Measurements from ENCODE around the gene CNOT3. TPM values are rescaled to one million over a fixed set of nuclear protein-coding genes. Genes with fewer than 3 reads are reported as not detected.

Gene CNOT3
- total RNA-seq, 2 donors from 2014 or later: 84.5 to 107 TPM

- H3K4me3 Mint-ChIP-seq: no peak overlapping the region
- DNase-seq: no peak
- H3K9me3 Mint-ChIP-seq: no peaks in the 10 kb centered on the region
- peaks cover 47% of the 10 kb centered on the region for H3K4me1 Mint-ChIP-seq (ENCODE audit: low read depth)
- ATAC-seq (replicated peaks in 1 of 2): no peak
- H3K36me3 Mint-ChIP-seq (ENCODE audit: insufficient read depth in 2 of 2): peaks cover 6 to 12% of the 10 kb centered on the region in 2 donors
- no peaks in the 10 kb centered on the region for H3K27me3 Mint-ChIP-seq (ENCODE audit: low read depth)
- no peak overlapping the region for H3K27ac Mint-ChIP-seq
These were observed 30.8 kb upstream of the CNOT3 start for GRCh38 chr19:54106716-54107115.

GRCh38 chr19:54107876-54108490 lies 29.6 kb upstream of the CNOT3 start:
- no peaks in the 10 kb centered on the region for H3K27me3 Mint-ChIP-seq (ENCODE audit: low read depth)
- DNase-seq (no peak), ATAC-seq (replicated peaks in 1 of 2) (no peak)
- no peaks in the 10 kb centered on the region for H3K9me3 Mint-ChIP-seq
- no peak overlapping the region for H3K27ac Mint-ChIP-seq
- H3K4me1 Mint-ChIP-seq (ENCODE audit: low read depth): peaks cover 42% of the 10 kb centered on the region
- no peak overlapping the region for H3K4me3 Mint-ChIP-seq
- H3K36me3 Mint-ChIP-seq (ENCODE audit: insufficient read depth in 2 of 2): peaks cover 5 to 15% of the 10 kb centered on the region in 2 donors

GRCh38 chr19:54108496-54108895 lies 29.1 kb upstream of the CNOT3 start:
- H3K4me3 Mint-ChIP-seq: no peak overlapping the region

GRCh38 chr19:54109651-54110050 lies 27.9 kb upstream of the CNOT3 start:
- H3K9me3 Mint-ChIP-seq: no peaks in the 10 kb centered on the region
- peaks cover 7 to 16% of the 10 kb centered on the region in 2 donors for H3K36me3 Mint-ChIP-seq (ENCODE audit: insufficient read depth in 2 of 2)
- DNase-seq (no peak), ATAC-seq (replicated peaks in 1 of 2) (no peak)
- no peaks in the 10 kb centered on the region for H3K27me3 Mint-ChIP-seq (ENCODE audit: low read depth)
- no peak overlapping the region for H3K27ac Mint-ChIP-seq
- H3K4me1 Mint-ChIP-seq (ENCODE audit: low read depth): peaks cover 44% of the 10 kb centered on the region
- H3K4me3 Mint-ChIP-seq: no peak overlapping the region

More at GRCh38 chr19:54108496-54108895, 29.1 kb upstream of the CNOT3 start:
- Mint-ChIP-seq H3K4me1 (ENCODE audit: low read depth) (peaks cover 42% of the 10 kb centered on the region), H3K36me3 (ENCODE audit: insufficient read depth in 2 of 2) (peaks cover 5 to 15% of the 10 kb centered on the region in 2 donors), H3K27me3 (ENCODE audit: low read depth) (no peaks in the 10 kb centered on the region), H3K27ac (no peak overlapping the region), H3K9me3 (no peaks in the 10 kb centered on the region)
- DNase-seq (no peak), ATAC-seq (replicated peaks in 1 of 2) (no peak)

GRCh38 chr19:54114340-54115108 lies 23.0 kb upstream of the CNOT3 start:
- Mint-ChIP-seq H3K27ac (peak overlapping the region; percentile 81), H3K9me3 (no peaks in the 10 kb centered on the region), H3K36me3 (ENCODE audit: insufficient read depth in 2 of 2) (peaks cover 6 to 11% of the 10 kb centered on the region in 2 donors), H3K4me3 (peak overlapping the region; percentile 85 to 97), H3K4me1 (ENCODE audit: low read depth) (peaks cover 41% of the 10 kb centered on the region), H3K27me3 (ENCODE audit: low read depth) (no peaks in the 10 kb centered on the region)
- DNase-seq: peak; percentile 50 to 57
- ATAC-seq (replicated peaks in 1 of 2): peak; percentile 24 to 48

GRCh38 chr19:54115109-54116063 lies 22.2 kb upstream of the CNOT3 start, which contains the start of the genes PRPF31 and TFPT:
PRPF31 (plus strand) TSS chr19:54115754; CDS start chr19:54118279, 2,525 bp downstream.
TFPT (minus strand) TSS chr19:54115657; CDS start chr19:54115269, 388 bp downstream.
- Mint-ChIP-seq H3K27ac (peak within 1 kb of the TSS; percentile 81), H3K9me3 (no peaks in the 10 kb centered on the region), H3K36me3 (ENCODE audit: insufficient read depth in 2 of 2) (peaks cover 6 to 10% of the 10 kb centered on the region in 2 donors), H3K27me3 (ENCODE audit: low read depth) (no peaks in the 10 kb centered on the region), H3K4me1 (ENCODE audit: low read depth) (peaks cover 41% of the 10 kb centered on the region), H3K4me3 (peak within 1 kb of the TSS; percentile 85 to 97)
- DNase-seq: peak; percentile 92 to 95
- peak; percentile 92 to 96 for ATAC-seq (replicated peaks in 1 of 2)

GRCh38 chr19:54121259-54121658 lies 16.3 kb upstream of the CNOT3 start:
- DNase-seq (no peak), ATAC-seq (replicated peaks in 1 of 2) (no peak)
- Mint-ChIP-seq H3K36me3 (ENCODE audit: insufficient read depth in 2 of 2) (peaks cover 0 to 3% of the 10 kb centered on the region in 2 donors), H3K9me3 (no peaks in the 10 kb centered on the region), H3K4me3 (no peak overlapping the region), H3K4me1 (ENCODE audit: low read depth) (peaks cover 12% of the 10 kb centered on the region), H3K27me3 (ENCODE audit: low read depth) (no peaks in the 10 kb centered on the region), H3K27ac (no peak overlapping the region)

GRCh38 chr19:54123682-54124081 lies 13.9 kb upstream of the CNOT3 start:
- Mint-ChIP-seq H3K27ac (no peak overlapping the region), H3K27me3 (ENCODE audit: low read depth) (no peaks in the 10 kb centered on the region), H3K36me3 (ENCODE audit: insufficient read depth in 2 of 2) (peaks cover 0 to 5% of the 10 kb centered on the region in 2 donors), H3K4me1 (ENCODE audit: low read depth) (no peaks in the 10 kb centered on the region), H3K9me3 (no peaks in the 10 kb centered on the region), H3K4me3 (no peak overlapping the region)
- ATAC-seq (replicated peaks in 1 of 2) (no peak), DNase-seq (no peak)

GRCh38 chr19:54124393-54124792 lies 13.2 kb upstream of the CNOT3 start:
- Mint-ChIP-seq H3K4me3 (no peak overlapping the region), H3K36me3 (ENCODE audit: insufficient read depth in 2 of 2) (peaks cover 0 to 5% of the 10 kb centered on the region in 2 donors), H3K4me1 (ENCODE audit: low read depth) (no peaks in the 10 kb centered on the region), H3K9me3 (no peaks in the 10 kb centered on the region), H3K27me3 (ENCODE audit: low read depth) (no peaks in the 10 kb centered on the region), H3K27ac (no peak overlapping the region)
- ATAC-seq (replicated peaks in 1 of 2) (no peak), DNase-seq (no peak)

GRCh38 chr19:54125713-54126112 lies 11.8 kb upstream of the CNOT3 start:
- DNase-seq (no peak), ATAC-seq (replicated peaks in 1 of 2) (no peak)
- no peaks in the 10 kb centered on the region for H3K27me3 Mint-ChIP-seq (ENCODE audit: low read depth)
- H3K36me3 Mint-ChIP-seq (ENCODE audit: insufficient read depth in 2 of 2): peaks cover 0 to 5% of the 10 kb centered on the region in 2 donors
- no peaks in the 10 kb centered on the region for H3K4me1 Mint-ChIP-seq (ENCODE audit: low read depth)
- H3K4me3 Mint-ChIP-seq: no peak overlapping the region
- no peak overlapping the region for H3K27ac Mint-ChIP-seq
- H3K9me3 Mint-ChIP-seq: no peaks in the 10 kb centered on the region

- Mint-ChIP-seq H3K27ac (no peak overlapping the region), H3K27me3 (ENCODE audit: low read depth) (no peaks in the 10 kb centered on the region), H3K36me3 (ENCODE audit: insufficient read depth in 2 of 2) (peaks cover 0 to 5% of the 10 kb centered on the region in 2 donors), H3K4me3 (no peak overlapping the region), H3K4me1 (ENCODE audit: low read depth) (no peaks in the 10 kb centered on the region), H3K9me3 (no peaks in the 10 kb centered on the region)
- no peak for DNase-seq
- no peak for ATAC-seq (replicated peaks in 1 of 2)
These were observed 9.7 kb upstream of the CNOT3 start for GRCh38 chr19:54127688-54128440.

- peaks cover 0 to 3% of the 10 kb centered on the region in 2 donors for H3K36me3 Mint-ChIP-seq (ENCODE audit: insufficient read depth in 2 of 2)
- no peak for DNase-seq
- no peaks in the 10 kb centered on the region for H3K27me3 Mint-ChIP-seq (ENCODE audit: low read depth)
- no peaks in the 10 kb centered on the region for H3K9me3 Mint-ChIP-seq
- no peak for ATAC-seq (replicated peaks in 1 of 2)
- H3K4me1 Mint-ChIP-seq (ENCODE audit: low read depth): no peaks in the 10 kb centered on the region
- no peak overlapping the region for H3K4me3 Mint-ChIP-seq
- no peak overlapping the region for H3K27ac Mint-ChIP-seq
These were observed 9.2 kb upstream of the CNOT3 start for GRCh38 chr19:54128441-54128725.

Data from activated T-cell treated with anti-CD3 and anti-CD28 coated beads, Interleukin-2, amount 50 U/mL, for 72 hours (primary cell).